Skeletal muscle satellite cell (primary cell): ENCODE data around the gene PRKAG2.
A peak's percentile ranks its signal among the peaks of the same experiment; 100 is the strongest.

Source experiments
- H3K27me3 ChIP-seq: 2 replicates; pipeline ENCODE4 v1.7.0; 2013; ENCODE audit warnings: low read length; ENCODE audit not compliant: control insufficient read depth, insufficient read depth
- H3K36me3 ChIP-seq: 2 replicates; pipeline ENCODE4 v1.7.0; 2013; ENCODE audit warnings: mild to moderate bottlenecking, control low read depth, low read length; ENCODE audit not compliant: insufficient read depth
- H3K4me1 ChIP-seq: 2 replicates; pipeline ENCODE4 v1.7.0; 2013; ENCODE audit warnings: low read length; ENCODE audit not compliant: control insufficient read depth, insufficient read depth
- H3K4me2 ChIP-seq: 2 replicates; pipeline ENCODE4 v1.7.0; 2013; ENCODE audit warnings: mild to moderate bottlenecking, low read length
- H3K4me3 ChIP-seq: 2 replicates; pipeline ENCODE4 v1.7.0; 2013; ENCODE audit warnings: low read length
- H3K9ac ChIP-seq: 2 replicates; pipeline ENCODE4 v1.7.0; 2013; ENCODE audit warnings: mild to moderate bottlenecking, low read depth, low read length, moderate library complexity
- H3K9me3 ChIP-seq: replicated peaks from 2 replicates; pipeline ENCODE4 v1.7.0; 2013; ENCODE audit warnings: mild to moderate bottlenecking, control low read depth, low read length

PRKAG2 gene

DNA sequence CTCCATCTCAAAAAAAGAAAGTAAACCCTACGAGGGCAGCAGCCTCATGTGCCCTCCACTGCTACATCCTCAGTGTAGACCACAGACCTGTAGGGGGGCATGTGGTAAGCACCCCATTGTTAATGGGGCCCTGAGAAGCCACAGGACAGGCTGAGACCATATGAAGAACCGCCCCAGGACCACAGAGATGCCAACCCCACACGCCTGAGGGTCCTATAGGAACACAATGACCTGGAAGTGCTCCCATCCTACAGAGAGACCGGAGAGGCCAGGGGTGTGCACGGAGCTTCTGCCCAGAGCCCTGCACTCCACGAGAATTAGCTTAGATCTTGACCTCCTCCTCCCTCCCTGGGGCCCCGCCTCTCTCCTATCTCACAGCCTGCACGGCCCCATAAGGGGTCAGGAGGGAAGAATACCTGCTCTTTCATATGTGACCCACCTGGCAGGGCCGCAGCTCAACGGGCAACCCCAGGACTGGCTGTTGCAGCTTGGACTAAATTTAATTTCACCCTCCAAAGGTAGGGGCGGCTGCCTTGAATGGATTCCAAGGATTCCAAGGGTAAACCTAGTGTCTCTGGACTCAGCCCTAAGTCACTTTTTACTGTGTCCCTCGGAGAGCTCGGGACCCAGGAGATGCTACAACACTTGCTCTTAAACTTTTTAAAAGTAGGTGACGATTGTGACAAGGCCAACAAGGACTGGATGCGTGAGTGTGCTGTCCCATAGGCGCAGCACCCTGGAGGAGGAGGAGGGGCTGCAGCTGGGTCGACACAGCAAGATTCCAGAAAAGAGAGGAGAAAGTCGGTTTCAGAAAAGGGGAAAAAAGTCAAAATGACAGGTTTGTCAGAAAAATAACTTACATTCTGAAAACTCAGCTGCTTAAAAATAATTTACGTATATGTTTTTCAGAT lies 24.2 kb downstream of the PRKAG2 start:
- no peaks in the 10 kb centered on the region for H3K9me3 ChIP-seq
- peaks cover 3% of the 10 kb centered on the region for H3K4me1 ChIP-seq
- H3K9ac ChIP-seq: no peak overlapping the region

GRCh38 chr7:151851782-151852181 lies 25.1 kb downstream of the PRKAG2 start:
- peaks cover 3% of the 10 kb centered on the region for H3K4me1 ChIP-seq

More for the DNA sequence above, 24.2 kb downstream of the PRKAG2 start:
- Histone ChIP-seq H3K27me3 (peaks cover 63% of the 10 kb centered on the region), H3K4me3 (no peak overlapping the region), H3K4me2 (no peak overlapping the region), H3K36me3 (no peaks in the 10 kb centered on the region)

GRCh38 chr7:151851145-151851751 lies 25.7 kb downstream of the PRKAG2 start:
- H3K4me1 ChIP-seq: peaks cover 3% of the 10 kb centered on the region
- peak overlapping the region; percentile 56 for H3K4me2 ChIP-seq
- H3K9ac ChIP-seq: no peak overlapping the region
- no peaks in the 10 kb centered on the region for H3K9me3 ChIP-seq
- no peaks in the 10 kb centered on the region for H3K36me3 ChIP-seq
- H3K4me3 ChIP-seq: no peak overlapping the region
- H3K27me3 ChIP-seq: peaks cover 57% of the 10 kb centered on the region

More at GRCh38 chr7:151851782-151852181, 25.1 kb downstream of the PRKAG2 start:
- Histone ChIP-seq H3K4me3 (no peak overlapping the region), H3K9me3 (no peaks in the 10 kb centered on the region), H3K4me2 (peak overlapping the region; percentile 56), H3K36me3 (no peaks in the 10 kb centered on the region), H3K27me3 (peaks cover 62% of the 10 kb centered on the region), H3K9ac (no peak overlapping the region)

GRCh38 chr7:151850491-151851124 lies 26.3 kb downstream of the PRKAG2 start:
- no peaks in the 10 kb centered on the region for H3K9me3 ChIP-seq
- no peak overlapping the region for H3K4me3 ChIP-seq

DNA sequence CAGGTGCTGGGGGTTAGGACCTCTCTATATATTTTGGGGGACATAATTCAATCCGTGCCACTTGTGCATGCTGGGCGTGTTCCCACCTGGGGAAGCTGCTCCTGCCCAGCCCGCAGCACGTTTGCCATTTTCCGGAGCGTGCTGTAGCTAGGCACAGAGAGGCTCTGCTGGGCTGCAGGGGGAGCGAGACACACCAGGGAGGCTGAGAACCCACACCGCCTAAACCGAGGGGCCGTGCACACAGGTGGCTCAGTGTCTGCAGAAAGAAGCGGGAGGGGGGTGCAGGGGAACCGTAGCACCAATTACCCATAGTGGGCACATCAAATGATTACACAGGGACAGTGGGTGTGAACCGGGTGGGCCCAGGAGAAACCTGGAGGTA lies 27.0 kb downstream of the PRKAG2 start:
- Histone ChIP-seq H3K4me2 (no peak overlapping the region), H3K27me3 (peaks cover 52% of the 10 kb centered on the region), H3K4me3 (no peak overlapping the region), H3K4me1 (peaks cover 4% of the 10 kb centered on the region), H3K9ac (no peak overlapping the region), H3K9me3 (no peaks in the 10 kb centered on the region), H3K36me3 (no peaks in the 10 kb centered on the region)

More at GRCh38 chr7:151850491-151851124, 26.3 kb downstream of the PRKAG2 start:
- H3K4me2 ChIP-seq: peak overlapping the region; percentile 56
- peaks cover 3% of the 10 kb centered on the region for H3K4me1 ChIP-seq
- peaks cover 52% of the 10 kb centered on the region for H3K27me3 ChIP-seq
- H3K9ac ChIP-seq: no peak overlapping the region
- H3K36me3 ChIP-seq: no peaks in the 10 kb centered on the region

GRCh38 chr7:151849008-151849878 lies 27.7 kb downstream of the PRKAG2 start:
- H3K9me3 ChIP-seq: no peaks in the 10 kb centered on the region
- peaks cover 47% of the 10 kb centered on the region for H3K27me3 ChIP-seq
- no peak overlapping the region for H3K4me3 ChIP-seq
- no peak overlapping the region for H3K9ac ChIP-seq
- H3K4me1 ChIP-seq: peaks cover 9% of the 10 kb centered on the region
- no peak overlapping the region for H3K4me2 ChIP-seq
- H3K36me3 ChIP-seq: no peaks in the 10 kb centered on the region

GRCh38 chr7:151847681-151848081 lies 29.2 kb downstream of the PRKAG2 start:
- Histone ChIP-seq H3K4me2 (no peak overlapping the region), H3K4me1 (peaks cover 13% of the 10 kb centered on the region), H3K9ac (no peak overlapping the region)

GRCh38 chr7:151847136-151847535 lies 29.8 kb downstream of the PRKAG2 start:
- Histone ChIP-seq H3K27me3 (peaks cover 32% of the 10 kb centered on the region), H3K9ac (no peak overlapping the region), H3K4me2 (no peak overlapping the region), H3K4me1 (peaks cover 13% of the 10 kb centered on the region), H3K36me3 (no peaks in the 10 kb centered on the region), H3K9me3 (no peaks in the 10 kb centered on the region), H3K4me3 (no peak overlapping the region)

More at GRCh38 chr7:151847681-151848081, 29.2 kb downstream of the PRKAG2 start:
- no peak overlapping the region for H3K4me3 ChIP-seq
- no peaks in the 10 kb centered on the region for H3K9me3 ChIP-seq
- no peaks in the 10 kb centered on the region for H3K36me3 ChIP-seq
- H3K27me3 ChIP-seq: peaks cover 36% of the 10 kb centered on the region

- Histone ChIP-seq H3K4me3 (no peak overlapping the region), H3K9me3 (no peaks in the 10 kb centered on the region), H3K9ac (no peak overlapping the region), H3K4me2 (no peak overlapping the region), H3K4me1 (peaks cover 10% of the 10 kb centered on the region), H3K36me3 (no peaks in the 10 kb centered on the region), H3K27me3 (peaks cover 19% of the 10 kb centered on the region)
Measured at GRCh38 chr7:151845412-151846205, 31.3 kb downstream of the PRKAG2 start.

DNA sequence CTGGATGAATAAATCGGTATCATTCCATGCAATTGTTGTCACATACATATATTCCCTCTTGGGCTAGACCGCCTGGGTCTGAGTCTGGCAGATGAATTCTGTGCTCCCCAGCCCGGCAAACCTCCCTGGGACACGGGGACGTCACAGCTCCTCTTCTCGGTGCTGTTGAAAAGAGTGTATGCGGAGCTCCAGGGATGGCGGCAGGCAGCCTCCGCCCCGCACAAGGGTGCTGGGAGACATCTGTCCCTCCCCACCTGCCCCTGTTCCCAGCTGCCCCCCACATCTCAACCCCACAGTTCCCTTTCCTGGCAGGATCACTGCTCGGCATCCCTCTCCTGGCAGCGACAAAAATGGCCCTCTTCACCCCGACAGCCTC lies 32.1 kb downstream of the PRKAG2 start:
- Histone ChIP-seq H3K27me3 (peaks cover 17% of the 10 kb centered on the region), H3K9ac (no peak overlapping the region), H3K4me1 (peaks cover 10% of the 10 kb centered on the region)

More for the DNA sequence above, 32.1 kb downstream of the PRKAG2 start:
- Histone ChIP-seq H3K9me3 (no peaks in the 10 kb centered on the region), H3K4me2 (no peak overlapping the region), H3K4me3 (no peak overlapping the region), H3K36me3 (no peaks in the 10 kb centered on the region)
